Fibroblast of the aortic adventitia (primary cell): Measurements from ENCODE around the gene MACROD1. TPM values are rescaled to one million over a fixed set of nuclear protein-coding genes. Genes with fewer than 3 reads are reported as not detected.

Experiments used
- DNase-seq: peaks from one replicate; pipeline ENCODE4 v3.0.0-alpha.2; 2010; ENCODE audit warnings: low read depth
- H3K4me3 ChIP-seq: 2 replicates; pipeline ENCODE4 v1.5.1; 2011; ENCODE audit warnings: low read depth, mild to moderate bottlenecking, control low read depth, low read length, moderate library complexity
- total RNA-seq: library from RNA; depleted of rRNA; stranded (reverse); fragments of >200 nt; gene quantifications from 2 replicates; pipeline ENCODE4 v1.2.3, GENCODE V29; 2012; ENCODE audit warnings: low replicate concordance
- TF ChIP-seq, protein P1 (sequence below): IDR thresholded peaks from 2 replicates; pipeline ENCODE4 v1.5.1; 2011; ENCODE audit warnings: mild to moderate bottlenecking, low read length, control low read depth, inconsistent platforms; ENCODE audit not compliant: insufficient read depth

MACROD1 gene
- total RNA-seq, 1 donor: 14.5 TPM

DNA sequence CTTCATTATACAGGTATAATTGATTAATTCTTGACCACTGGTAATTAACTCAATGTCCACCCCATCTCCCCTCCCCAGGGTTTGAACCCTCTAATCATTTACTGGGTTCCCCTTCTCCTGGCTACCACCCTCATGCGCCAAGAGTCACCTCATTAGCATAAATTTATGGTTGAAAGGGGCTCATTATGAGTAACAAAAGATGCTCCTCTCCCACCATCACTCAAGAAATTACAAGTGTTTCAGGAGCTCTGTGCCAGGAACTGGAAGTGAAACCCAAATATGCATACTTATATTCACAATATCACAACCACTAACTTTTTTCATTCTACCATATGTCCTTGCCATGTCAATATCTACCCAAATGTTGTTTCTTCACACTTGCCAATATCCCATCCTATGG is 12.3 kb upstream of the MACROD1 start:
- no peak for DNase-seq
- no peak overlapping the region for H3K4me3 ChIP-seq
- TF ChIP-seq, protein P1, sequence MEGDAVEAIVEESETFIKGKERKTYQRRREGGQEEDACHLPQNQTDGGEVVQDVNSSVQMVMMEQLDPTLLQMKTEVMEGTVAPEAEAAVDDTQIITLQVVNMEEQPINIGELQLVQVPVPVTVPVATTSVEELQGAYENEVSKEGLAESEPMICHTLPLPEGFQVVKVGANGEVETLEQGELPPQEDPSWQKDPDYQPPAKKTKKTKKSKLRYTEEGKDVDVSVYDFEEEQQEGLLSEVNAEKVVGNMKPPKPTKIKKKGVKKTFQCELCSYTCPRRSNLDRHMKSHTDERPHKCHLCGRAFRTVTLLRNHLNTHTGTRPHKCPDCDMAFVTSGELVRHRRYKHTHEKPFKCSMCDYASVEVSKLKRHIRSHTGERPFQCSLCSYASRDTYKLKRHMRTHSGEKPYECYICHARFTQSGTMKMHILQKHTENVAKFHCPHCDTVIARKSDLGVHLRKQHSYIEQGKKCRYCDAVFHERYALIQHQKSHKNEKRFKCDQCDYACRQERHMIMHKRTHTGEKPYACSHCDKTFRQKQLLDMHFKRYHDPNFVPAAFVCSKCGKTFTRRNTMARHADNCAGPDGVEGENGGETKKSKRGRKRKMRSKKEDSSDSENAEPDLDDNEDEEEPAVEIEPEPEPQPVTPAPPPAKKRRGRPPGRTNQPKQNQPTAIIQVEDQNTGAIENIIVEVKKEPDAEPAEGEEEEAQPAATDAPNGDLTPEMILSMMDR: no peak

DNA sequence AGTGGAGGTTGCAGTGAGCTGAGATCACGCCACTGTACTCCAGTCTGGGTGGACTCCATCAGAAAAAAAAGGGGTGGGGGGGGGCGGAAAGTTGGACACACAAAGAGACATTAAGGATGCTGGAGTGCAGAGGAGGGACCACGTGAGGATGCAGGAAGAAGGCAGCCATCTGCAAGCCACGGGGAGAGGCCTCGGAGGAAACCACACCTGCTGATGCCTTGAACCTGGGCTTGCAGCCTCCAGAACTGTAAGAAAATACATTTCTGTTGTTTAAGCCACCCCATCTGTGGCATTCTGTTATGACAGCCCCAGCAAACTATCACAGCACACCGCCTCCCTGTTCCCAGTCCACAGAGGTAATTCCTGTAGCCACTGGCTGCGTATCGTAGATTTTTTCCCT is 10.8 kb upstream of the MACROD1 start:
- no peak overlapping the region for H3K4me3 ChIP-seq
- TF ChIP-seq, protein P1: no peak
- DNase-seq: no peak

DNA sequence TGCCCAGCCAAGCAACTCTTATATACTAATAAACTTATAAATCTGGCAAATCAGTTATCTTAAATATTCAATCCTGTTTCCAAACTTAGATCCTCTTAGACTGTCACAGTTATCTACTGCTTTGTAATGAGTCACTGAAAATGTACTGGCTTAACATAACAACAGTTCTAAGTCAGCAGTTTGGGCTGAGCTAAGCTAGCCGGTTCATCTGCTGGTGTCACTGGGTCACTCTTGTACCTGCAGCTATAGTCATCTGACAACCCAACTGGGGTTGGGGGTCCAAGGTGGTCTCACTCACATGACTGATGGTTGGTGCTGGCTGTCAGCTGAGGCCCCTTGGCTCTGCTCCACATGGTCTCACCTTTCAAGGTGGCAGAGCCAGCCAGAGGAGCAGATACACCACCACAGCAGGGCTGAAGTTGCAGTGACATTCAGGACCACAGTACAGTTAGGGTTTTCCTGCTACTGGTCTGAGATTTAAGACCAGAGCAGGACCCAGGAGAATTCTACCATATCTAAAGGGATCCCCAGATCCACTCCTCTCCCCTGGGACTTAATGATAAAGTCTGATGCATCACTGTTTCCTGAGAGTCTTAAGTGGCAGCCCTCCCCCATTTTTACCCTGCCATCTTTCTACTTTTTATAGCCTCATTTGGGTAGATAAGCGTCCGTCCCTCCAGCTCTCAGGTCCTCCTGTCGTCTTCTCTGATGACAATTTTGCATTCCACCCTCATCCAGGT is 7.9 kb upstream of the MACROD1 start:
- TF ChIP-seq, protein P1: no peak
- peak; percentile 30 for DNase-seq

DNA sequence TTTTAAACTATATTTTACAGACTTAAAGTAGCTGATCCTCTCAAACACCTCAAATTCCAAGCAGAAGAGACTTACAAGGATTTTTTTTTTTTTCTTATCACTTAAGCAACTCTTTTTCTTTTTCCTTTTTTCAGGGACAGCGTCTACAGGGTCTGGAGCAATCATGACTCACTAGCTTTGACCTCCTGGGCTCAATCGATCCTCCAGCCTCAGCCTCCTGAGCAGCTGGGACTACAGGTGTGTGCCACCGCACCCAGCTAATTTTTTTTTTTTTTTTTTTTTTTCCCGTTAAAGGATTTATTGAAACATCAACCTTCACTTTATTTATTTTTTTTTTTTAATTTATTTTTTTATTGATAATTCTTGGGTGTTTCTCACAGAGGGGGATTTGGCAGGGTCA is 4.5 kb upstream of the MACROD1 start:
- no peak for DNase-seq
- no peak overlapping the region for H3K4me3 ChIP-seq
- TF ChIP-seq, protein P1: no peak

More for the DNA sequence above, 7.9 kb upstream of the MACROD1 start:
- no peak overlapping the region for H3K4me3 ChIP-seq

GRCh38 chr11:64165481-64165841 is 452 bp downstream of the MACROD1 start:
- TF ChIP-seq, protein P1: no peak
- no peak for DNase-seq
- H3K4me3 ChIP-seq: peak overlapping the region; percentile 71

DNA sequence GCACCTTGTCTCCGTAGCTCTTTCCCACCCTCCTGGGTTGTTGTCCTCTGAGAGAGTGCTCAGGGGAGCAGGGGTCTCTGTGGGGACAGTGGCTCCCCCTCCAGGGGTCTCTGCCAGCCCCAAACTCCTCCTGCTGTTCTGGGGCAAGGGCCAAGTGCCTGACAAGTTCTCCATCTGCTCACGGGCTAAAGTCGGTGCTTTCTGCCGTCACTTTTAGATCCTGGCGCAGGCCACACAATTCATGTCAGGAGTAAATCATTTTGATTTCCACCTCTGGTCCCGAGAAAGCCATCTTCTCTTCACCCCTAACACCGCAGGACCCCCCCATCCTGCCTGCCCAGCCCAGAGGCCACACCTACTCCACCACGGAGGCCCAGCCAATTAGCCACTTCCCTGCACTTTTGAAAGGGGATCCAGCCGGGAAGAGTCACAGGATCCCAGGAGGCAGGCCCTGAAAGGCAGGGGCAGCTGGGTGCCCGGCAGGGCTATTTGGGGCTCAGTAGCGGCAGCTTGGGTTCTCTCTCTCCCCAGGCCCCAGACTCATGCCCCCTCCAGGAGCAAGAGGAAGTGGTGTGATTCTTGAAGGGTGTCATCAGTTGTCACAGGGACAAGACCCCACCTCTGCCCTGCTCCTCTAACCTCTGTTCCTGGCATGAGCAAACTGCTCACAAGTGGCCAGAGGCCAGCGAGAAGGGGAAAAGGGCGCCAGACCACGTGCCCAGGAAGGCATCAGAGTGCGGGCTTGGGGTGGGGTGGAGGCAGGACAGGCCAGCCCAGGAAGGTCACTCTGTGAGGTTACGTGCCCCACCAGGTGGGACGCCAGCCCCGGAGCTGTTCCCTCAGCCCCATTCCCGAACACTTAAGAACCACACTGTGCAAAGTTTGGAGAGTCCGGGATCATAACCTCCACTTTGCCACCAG is 1.3 kb downstream of the MACROD1 start:
- no peak for DNase-seq
- TF ChIP-seq, protein P1: no peak
- H3K4me3 ChIP-seq: peak overlapping the region; percentile 71
